Measurements from ENCODE around the gene ZG16B.

- TF ChIP-seq, protein P1, sequence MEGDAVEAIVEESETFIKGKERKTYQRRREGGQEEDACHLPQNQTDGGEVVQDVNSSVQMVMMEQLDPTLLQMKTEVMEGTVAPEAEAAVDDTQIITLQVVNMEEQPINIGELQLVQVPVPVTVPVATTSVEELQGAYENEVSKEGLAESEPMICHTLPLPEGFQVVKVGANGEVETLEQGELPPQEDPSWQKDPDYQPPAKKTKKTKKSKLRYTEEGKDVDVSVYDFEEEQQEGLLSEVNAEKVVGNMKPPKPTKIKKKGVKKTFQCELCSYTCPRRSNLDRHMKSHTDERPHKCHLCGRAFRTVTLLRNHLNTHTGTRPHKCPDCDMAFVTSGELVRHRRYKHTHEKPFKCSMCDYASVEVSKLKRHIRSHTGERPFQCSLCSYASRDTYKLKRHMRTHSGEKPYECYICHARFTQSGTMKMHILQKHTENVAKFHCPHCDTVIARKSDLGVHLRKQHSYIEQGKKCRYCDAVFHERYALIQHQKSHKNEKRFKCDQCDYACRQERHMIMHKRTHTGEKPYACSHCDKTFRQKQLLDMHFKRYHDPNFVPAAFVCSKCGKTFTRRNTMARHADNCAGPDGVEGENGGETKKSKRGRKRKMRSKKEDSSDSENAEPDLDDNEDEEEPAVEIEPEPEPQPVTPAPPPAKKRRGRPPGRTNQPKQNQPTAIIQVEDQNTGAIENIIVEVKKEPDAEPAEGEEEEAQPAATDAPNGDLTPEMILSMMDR (IDR thresholded peaks at IDR 0.05), result no peak
- TF ChIP-seq POLR2AphosphoS5 (IDR thresholded peaks at IDR 0.05), result no peak
These were observed 1.1 kb upstream of the ZG16B start for GRCh38 chr16:2828876-2829430.
